Mucosa of rectum (tissue), 2 donors: Measurements from ENCODE around the gene PTPN9.
"Not testable (repeated sequence)": the region's sequence is repeated elsewhere in the genome, so short reads cannot be mapped to it uniquely, and the experiment has no call there.

ENCODE experiments used
- H3K27ac ChIP-seq, 2 donors: one replicate each; pipeline ENCODE4 v1.7.0; 2013; ENCODE audit warnings: inconsistent platforms in 2 of 2, low read depth in 2 of 2, low read length in 2 of 2
- H3K27me3 ChIP-seq, 2 donors: one replicate each; pipeline ENCODE4 v1.7.0; 2013; ENCODE audit warnings: low read length in 2 of 2; ENCODE audit not compliant: control insufficient read depth in 2 of 2, insufficient read depth in 2 of 2
- H3K36me3 ChIP-seq, 2 donors: one replicate each; pipeline ENCODE4 v1.7.0; 2013; ENCODE audit warnings: low read length in 2 of 2; ENCODE audit not compliant: control insufficient read depth in 2 of 2, insufficient read depth in 2 of 2
- H3K4me1 ChIP-seq, 2 donors: one replicate each; pipeline ENCODE4 v1.7.0; 2013; ENCODE audit warnings: low read length in 2 of 2, mild to moderate bottlenecking in 1 of 2; ENCODE audit not compliant: control insufficient read depth in 2 of 2, insufficient read depth in 2 of 2
- H3K4me3 ChIP-seq, 2 donors: one replicate each; pipeline ENCODE4 v1.7.0; 2013; ENCODE audit warnings: low read length in 2 of 2
- H3K9ac ChIP-seq, 2 donors: one replicate each; pipeline ENCODE4 v1.7.0; 2013; ENCODE audit warnings: low read length in 2 of 2, low read depth in 1 of 2, mild to moderate bottlenecking in 1 of 2
- H3K9me3 ChIP-seq, 2 donors: one replicate each; pipeline ENCODE4 v1.7.0; 2013; ENCODE audit warnings: low read length in 2 of 2; ENCODE audit not compliant: control insufficient read depth in 2 of 2
- donor health status: healthy.
- donor health status: Normal muscosa, but diverticular disease.

Gene PTPN9

GRCh38 chr15:75599401-75599800 is 20.3 kb upstream of the PTPN9 start:
- peak overlapping the region in 1 of 2 donors; percentile 16 for H3K27ac ChIP-seq

DNA sequence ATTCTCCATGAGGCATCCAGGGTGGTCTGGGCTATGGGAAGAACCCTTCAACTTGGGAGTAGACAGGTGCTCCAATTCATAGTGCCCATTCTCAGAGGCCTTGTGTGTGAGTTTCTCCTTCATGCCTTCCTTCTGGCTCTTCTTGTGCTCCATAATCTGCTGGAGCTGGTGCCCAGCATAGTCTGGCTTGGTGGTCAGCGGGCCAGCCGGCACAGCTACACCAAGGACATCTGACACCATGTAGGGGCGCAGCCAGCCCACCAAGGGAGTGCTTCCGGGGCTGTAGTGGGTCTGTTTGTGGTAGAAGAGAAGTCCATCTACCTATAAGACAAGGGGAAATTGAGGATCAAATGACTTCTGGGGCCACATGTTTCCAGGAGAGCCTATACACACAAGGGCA is 19.2 kb upstream of the PTPN9 start:
- Histone ChIP-seq H3K36me3 (peaks cover 22 to 38% of the 10 kb centered on the region in 2 donors), H3K9me3 (no peaks in the 10 kb centered on the region), H3K27ac (no peak overlapping the region), H3K9ac (no peak overlapping the region), H3K4me1 (no peaks in the 10 kb centered on the region), H3K27me3 (no peaks in the 10 kb centered on the region), H3K4me3 (no peak overlapping the region)

More at GRCh38 chr15:75599401-75599800, 20.3 kb upstream of the PTPN9 start:
- Histone ChIP-seq H3K36me3 (peaks cover 22 to 36% of the 10 kb centered on the region in 2 donors), H3K4me1 (no peaks in the 10 kb centered on the region), H3K4me3 (no peak overlapping the region), H3K9me3 (no peaks in the 10 kb centered on the region), H3K27me3 (no peaks in the 10 kb centered on the region), H3K9ac (no peak overlapping the region)

DNA sequence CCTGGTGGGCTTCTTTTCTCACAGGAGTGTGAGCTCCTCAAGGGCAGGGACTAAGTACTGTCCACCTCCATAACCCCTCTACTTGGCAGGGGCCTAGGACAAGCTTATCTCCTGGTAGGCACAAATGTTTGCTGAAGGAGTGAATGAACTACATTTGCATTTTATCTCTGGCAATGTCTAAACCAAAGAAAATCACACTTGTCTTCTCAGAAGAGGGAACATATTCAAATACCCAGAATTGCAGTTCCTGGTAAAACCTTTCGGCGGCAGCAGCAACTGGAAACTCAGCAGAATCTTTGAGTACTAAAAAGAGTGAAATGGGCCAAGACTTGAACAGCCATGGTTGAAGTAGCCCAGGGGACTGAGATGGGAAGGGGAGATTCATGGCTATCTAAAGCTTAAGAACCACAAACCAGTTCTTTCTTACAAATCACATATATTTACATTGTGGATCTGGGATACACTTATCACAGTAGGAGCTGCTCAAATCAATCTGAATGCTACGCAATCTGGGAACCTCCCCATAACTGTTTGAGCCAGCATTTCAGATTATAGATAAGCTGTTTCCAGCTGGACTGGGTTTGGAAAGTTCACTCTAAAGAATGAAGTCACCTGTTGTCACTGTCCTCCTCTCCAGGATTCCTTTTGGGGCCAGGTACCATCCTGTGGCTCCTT is 18.7 kb upstream of the PTPN9 start:
- Histone ChIP-seq H3K9me3 (no peaks in the 10 kb centered on the region), H3K4me3 (no peak overlapping the region), H3K4me1 (no peaks in the 10 kb centered on the region), H3K9ac (no peak overlapping the region), H3K36me3 (peaks cover 22 to 38% of the 10 kb centered on the region in 2 donors), H3K27me3 (no peaks in the 10 kb centered on the region), H3K27ac (no peak overlapping the region)

GRCh38 chr15:75596703-75597345 is 17.7 kb upstream of the PTPN9 start:
- H3K36me3 ChIP-seq = peaks cover 22 to 38% of the 10 kb centered on the region in 2 donors
- no peak overlapping the region for H3K27ac ChIP-seq

GRCh38 chr15:75594276-75594675 is 15.2 kb upstream of the PTPN9 start:
- no peak overlapping the region for H3K9ac ChIP-seq
- no peaks in the 10 kb centered on the region for H3K9me3 ChIP-seq
- no peaks in the 10 kb centered on the region for H3K4me1 ChIP-seq
- no peak overlapping the region for H3K27ac ChIP-seq
- H3K4me3 ChIP-seq = no peak overlapping the region
- H3K27me3 ChIP-seq = no peaks in the 10 kb centered on the region
- H3K36me3 ChIP-seq = peaks cover 17 to 33% of the 10 kb centered on the region in 2 donors

More at GRCh38 chr15:75596703-75597345, 17.7 kb upstream of the PTPN9 start:
- H3K4me1 ChIP-seq = no peaks in the 10 kb centered on the region
- no peak overlapping the region for H3K9ac ChIP-seq
- H3K9me3 ChIP-seq = no peaks in the 10 kb centered on the region
- no peaks in the 10 kb centered on the region for H3K27me3 ChIP-seq
- no peak overlapping the region for H3K4me3 ChIP-seq

GRCh38 chr15:75591655-75592364 is 12.7 kb upstream of the PTPN9 start:
- Histone ChIP-seq H3K4me1 (no peaks in the 10 kb centered on the region), H3K9me3 (no peaks in the 10 kb centered on the region), H3K4me3 (no peak overlapping the region), H3K36me3 (peaks cover 9 to 20% of the 10 kb centered on the region in 2 donors), H3K27me3 (no peaks in the 10 kb centered on the region), H3K27ac (no peak overlapping the region), H3K9ac (no peak overlapping the region)

DNA sequence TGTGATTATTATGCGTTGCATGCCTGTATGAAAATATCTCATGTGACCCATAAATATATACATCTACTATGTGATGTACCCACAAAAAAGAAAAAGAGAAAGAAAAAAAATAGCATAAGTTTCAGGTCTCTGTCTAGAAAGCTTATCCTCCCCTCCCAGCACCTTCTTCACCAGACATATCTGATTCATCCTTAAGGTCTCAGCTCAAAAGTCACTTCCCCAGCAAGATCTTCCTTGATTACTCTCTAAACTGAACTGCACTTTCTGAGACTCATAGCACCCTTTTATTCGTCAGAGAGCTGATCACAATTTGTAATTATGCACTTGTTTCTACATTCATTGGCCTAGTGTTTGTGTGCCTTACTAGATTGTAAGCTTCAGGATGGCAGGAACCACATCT is 11.1 kb upstream of the PTPN9 start:
- Histone ChIP-seq H3K36me3 (peaks cover 0 to 10% of the 10 kb centered on the region in 2 donors), H3K9ac (no peak overlapping the region), H3K27me3 (no peaks in the 10 kb centered on the region), H3K9me3 (no peaks in the 10 kb centered on the region), H3K4me3 (no peak overlapping the region), H3K27ac (no peak overlapping the region), H3K4me1 (no peaks in the 10 kb centered on the region)

GRCh38 chr15:75589071-75589470 is 10.0 kb upstream of the PTPN9 start:
- no peaks in the 10 kb centered on the region for H3K27me3 ChIP-seq
- H3K4me3 ChIP-seq = no peak overlapping the region
- peaks cover 0 to 6% of the 10 kb centered on the region in 2 donors for H3K36me3 ChIP-seq
- no peak overlapping the region for H3K27ac ChIP-seq
- no peak overlapping the region for H3K9ac ChIP-seq
- no peaks in the 10 kb centered on the region for H3K4me1 ChIP-seq
- H3K9me3 ChIP-seq = no peaks in the 10 kb centered on the region

- H3K36me3 ChIP-seq, H3K9me3 ChIP-seq, H3K4me1 ChIP-seq, H3K27ac ChIP-seq, H3K4me3 ChIP-seq, H3K9ac ChIP-seq, H3K27me3 ChIP-seq: not testable (repeated sequence)
These were observed 7.3 kb upstream of the PTPN9 start for GRCh38 chr15:75586422-75586821.

DNA sequence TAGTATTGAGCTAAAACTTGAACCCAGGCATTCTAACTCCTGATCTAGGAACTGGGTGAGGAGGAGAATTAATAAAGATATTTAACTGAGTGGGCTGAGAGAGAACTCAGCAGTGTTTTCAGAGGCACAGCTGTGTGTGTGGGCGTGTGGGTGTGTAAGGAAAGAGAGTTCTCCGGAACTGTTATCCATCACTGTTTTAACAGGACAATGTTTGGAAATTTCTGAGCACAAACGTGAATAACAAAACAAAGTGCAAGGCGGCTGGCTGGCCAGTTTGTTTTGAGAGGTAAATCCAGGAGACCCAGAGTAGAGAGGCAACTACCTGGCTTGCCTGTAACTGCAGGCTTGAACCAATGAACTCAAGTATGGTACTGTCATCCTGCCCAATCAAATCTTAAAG is 5.0 kb upstream of the PTPN9 start:
- no peak overlapping the region for H3K9ac ChIP-seq
- H3K27me3 ChIP-seq = no peaks in the 10 kb centered on the region
- H3K4me3 ChIP-seq = no peak overlapping the region
- peaks cover 0 to 4% of the 10 kb centered on the region in 2 donors for H3K4me1 ChIP-seq
- no peak overlapping the region for H3K27ac ChIP-seq
- H3K36me3 ChIP-seq = no peaks in the 10 kb centered on the region
- H3K9me3 ChIP-seq = no peaks in the 10 kb centered on the region
